GM12891 (cell line): ENCODE measurements around the gene FLYWCH1.

ENCODE experiments used
- POLR2A ChIP-seq: IDR thresholded peaks from 2 replicates; pipeline ENCODE4 v1.6.1; 2011; ENCODE audit warnings: low read depth, low read length, control low read depth
- POLR2AphosphoS5 ChIP-seq: IDR thresholded peaks from 2 replicates; pipeline ENCODE4 v1.6.1; 2011; ENCODE audit warnings: low read depth, low read length, control low read depth
- TAF1 ChIP-seq: IDR thresholded peaks from 2 replicates; pipeline ENCODE4 v1.6.1; 2011; ENCODE audit warnings: low read depth, low read length, control low read depth

DNA sequence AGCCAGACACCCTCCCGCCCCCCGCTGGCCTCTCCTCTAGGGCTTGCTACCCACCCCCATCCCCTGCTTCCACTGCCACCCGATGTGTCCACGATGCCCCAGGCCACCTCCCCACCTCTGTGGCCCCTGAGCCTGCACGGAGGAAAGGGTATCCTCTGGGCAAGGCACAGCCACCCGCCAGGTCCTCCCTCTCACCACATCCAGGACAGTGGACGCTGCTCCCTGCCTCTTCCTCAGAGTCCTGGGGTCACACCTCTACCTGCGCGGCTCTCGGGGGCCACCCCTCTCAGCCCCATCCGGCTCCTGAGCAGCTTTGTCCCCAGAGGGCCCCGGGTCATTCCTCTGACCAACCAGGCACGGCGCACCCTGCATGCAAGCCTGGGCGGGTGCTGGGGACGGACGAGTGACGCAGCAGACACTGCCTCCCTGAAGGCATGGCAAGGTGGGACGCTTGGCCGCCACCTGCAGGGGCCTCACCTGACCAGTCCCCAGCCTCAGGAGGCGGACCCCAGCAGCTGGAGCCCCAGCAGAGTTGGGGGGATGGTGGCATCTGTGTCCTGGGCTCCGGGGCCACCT is 24.8 kb downstream of the FLYWCH1 start:
- TF ChIP-seq POLR2A = no peak
- no peak for TF ChIP-seq TAF1
- no peak for TF ChIP-seq POLR2AphosphoS5
